HL-60/S4 treated with retinoic acid at 250 ng/mL for 4 days and 3 days (cell line): Measurements from ENCODE around the gene GIGYF2.

Source experiments
- in situ Hi-C: fragments of 300-500 bp; cut with MboI; formaldehyde crosslinking; loops from 2 replicates; pipeline ENCODE4 v1.7.0; 2022; ENCODE audit warnings: low sequenced_read_pairs

The GIGYF2 gene

GRCh38 chr2:232888839-232889529, 191.9 kb downstream of the GIGYF2 start:
- in situ Hi-C loops, result no loop called here

DNA sequence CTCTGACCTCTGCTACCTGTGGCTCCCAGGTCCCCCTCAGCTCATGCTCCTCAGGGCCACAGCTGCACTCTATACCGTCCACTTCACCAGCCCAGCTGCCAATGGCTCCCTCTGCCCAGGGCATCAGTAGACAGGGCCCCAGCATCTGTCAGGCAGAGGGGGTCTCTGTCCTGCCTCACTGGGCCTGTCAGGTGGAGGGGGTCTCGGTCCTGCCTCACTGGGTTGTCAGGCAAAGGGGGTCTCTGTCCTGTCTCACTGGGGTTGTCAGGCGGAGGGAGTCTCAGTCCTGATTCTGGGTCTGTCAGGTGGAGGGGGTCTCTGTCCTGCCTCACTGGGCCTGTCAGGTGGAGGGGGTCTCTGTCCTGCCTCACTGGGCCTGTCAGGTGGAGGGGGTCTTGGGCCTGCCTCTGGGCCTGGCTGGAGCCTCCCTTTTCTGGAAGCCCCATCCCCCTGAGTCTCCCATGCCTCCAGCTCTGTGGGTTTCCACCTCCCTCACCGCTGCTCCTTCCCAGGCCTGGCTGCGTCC, 192.8 kb downstream of the GIGYF2 start:
- in situ Hi-C loops, result no loop called here

- in situ Hi-C loops, result no loop called here
Measured at GRCh38 chr2:232890536-232890895, 193.4 kb downstream of the GIGYF2 start.

- in situ Hi-C loops, result no loop called here
Measured at GRCh38 chr2:232890896-232891601, 193.9 kb downstream of the GIGYF2 start.

GRCh38 chr2:232891621-232892071, 194.5 kb downstream of the GIGYF2 start:
- in situ Hi-C loops, result no loop called here

DNA sequence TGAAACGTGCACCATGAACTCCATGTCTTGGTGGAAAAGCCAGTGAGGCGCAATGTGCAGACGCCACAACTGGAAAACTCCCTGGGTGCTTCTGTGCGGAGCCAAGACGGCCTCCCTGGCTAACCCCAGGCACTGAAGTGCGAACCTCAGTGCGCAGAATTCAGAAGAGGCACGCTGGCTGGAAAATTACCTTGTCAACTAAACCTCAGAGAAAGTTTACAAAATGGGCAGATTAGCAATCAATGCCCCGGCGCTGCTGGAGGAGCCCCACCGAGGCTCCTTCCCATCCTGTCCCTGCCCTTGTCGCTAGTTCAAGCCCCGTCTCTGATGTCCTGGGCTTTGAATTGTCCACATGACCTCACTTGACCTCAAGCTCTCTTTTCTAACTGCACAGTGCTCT, 195.1 kb downstream of the GIGYF2 start:
- in situ Hi-C loops, result no loop called here

DNA sequence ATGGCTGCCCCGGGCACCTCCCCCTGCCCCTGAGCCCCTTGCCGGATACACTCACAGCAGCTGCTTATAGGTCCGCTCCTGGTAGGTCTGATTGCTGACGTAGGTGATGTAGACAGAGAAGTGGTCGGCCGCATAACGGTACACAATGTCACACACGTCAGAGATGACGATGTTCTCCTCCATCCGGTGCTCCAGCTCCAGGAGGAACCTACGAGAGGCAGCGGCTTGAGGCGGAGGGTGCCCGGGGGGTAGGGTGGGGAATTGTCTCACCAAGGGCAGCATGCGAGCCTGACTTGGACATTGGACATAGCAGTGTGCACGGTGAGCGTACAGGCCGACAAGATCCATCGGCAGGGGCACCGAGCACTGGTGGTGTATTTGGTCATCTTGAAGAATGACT, 195.7 kb downstream of the GIGYF2 start:
- in situ Hi-C loops, result no loop called here

DNA sequence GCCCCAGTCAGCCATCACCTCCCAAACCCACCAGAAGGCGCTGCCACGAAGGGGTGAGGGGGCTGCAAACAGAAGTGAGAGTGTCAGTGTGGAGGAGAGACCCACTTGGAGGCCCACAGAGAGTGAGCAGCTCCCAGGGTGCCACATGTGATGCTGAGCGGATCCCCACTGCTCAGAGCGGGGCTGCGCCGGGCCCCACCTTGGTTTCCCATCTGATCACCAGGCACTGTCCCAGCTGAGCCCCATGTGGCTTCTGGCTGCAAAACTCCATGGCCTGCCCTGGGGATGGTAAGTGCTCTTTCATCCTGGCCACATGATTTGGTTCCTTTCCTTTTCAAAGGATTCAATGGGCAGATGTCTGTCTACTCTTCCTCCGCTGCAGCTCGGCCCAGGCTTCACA, 196.7 kb downstream of the GIGYF2 start:
- in situ Hi-C loops, result no loop called here

- in situ Hi-C loops, result no loop called here
Measured at GRCh38 chr2:232894251-232894650, 197.1 kb downstream of the GIGYF2 start.

- in situ Hi-C loops, result no loop called here
Measured at GRCh38 chr2:232894746-232895145, 197.6 kb downstream of the GIGYF2 start.

- in situ Hi-C loops, result no loop called here
Measured at GRCh38 chr2:232896111-232896510, 199.0 kb downstream of the GIGYF2 start.

DNA sequence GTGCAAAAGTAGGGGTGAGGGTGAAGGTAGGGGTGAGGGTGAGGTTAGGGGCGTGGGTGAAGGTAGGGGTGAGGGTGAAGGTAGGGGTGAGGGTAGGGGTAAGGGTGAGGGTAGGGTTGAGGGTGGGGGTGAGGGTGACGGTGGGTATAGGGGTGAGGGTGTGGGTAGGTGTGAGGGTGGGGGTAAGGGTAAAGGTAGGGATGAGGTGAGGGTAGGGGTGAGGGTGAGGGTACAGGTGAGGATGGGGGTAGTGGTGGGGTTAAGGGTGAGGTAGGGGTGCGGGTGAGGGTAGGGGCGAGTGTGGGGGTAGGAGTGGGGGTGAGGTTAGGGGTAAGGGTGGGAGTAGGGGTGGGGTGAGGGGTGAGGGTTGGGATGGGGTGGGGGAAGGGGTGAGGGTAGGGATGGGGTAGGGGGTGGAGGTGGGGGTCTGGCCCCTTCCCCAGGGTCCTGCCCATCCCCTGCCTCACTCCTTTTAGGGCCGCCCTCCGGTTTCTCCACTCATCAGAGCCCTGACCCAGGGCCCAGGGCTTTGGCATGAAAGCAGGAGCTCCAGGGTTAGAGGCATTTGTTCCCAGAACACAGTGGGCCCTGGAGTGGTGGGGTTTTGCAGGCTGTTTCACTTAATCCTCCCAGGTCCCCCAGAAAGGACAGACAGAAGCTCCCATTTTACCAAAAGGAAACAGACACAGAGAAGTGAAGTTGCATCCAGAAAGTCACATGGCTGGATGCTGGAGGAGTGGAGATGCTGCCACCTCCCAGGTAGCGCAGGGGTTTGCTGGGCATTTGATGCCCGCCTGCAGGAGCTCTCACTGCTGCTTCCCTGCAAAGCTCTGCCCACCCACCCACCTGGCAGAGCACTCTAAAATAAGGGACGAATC, 199.8 kb downstream of the GIGYF2 start:
- in situ Hi-C loops, result no loop called here

DNA sequence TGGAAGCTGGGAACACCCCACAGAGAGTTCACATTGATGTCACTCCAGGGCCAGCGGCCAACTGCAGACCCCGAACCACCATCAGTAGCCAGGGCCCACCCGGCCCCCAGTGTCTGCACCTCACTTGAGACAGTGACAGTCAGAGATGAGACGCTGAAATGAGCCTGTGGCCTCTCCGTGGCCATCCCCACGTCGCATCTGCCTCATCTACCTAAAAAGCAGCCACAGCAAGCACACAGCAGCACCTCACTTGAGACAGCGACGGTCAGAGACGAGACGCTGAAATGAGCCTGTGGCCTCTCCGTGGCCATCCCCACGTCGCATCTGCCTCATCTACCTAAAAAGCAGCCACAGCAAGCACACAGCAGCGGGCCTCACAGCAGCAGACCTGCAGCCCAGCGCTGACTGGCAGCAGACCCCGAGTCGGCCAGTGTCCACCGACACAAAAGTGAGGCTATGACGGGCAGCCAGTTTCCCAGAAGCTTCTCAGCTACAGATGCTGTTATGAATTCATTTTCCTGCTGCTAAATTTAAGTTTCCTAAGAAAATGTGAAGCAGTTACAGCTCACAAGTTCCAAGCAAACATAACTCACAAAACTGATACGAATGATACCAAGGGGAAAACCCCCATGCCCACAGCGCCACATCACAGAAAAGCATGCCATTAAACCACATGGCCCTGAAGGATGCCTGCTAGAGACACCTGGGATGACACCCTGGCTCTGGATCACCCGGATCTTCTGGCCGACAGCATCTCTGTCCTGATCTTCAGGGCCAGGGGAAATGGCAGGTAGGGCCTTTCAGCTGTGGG, 200.7 kb downstream of the GIGYF2 start:
- in situ Hi-C loops, result no loop called here

DNA sequence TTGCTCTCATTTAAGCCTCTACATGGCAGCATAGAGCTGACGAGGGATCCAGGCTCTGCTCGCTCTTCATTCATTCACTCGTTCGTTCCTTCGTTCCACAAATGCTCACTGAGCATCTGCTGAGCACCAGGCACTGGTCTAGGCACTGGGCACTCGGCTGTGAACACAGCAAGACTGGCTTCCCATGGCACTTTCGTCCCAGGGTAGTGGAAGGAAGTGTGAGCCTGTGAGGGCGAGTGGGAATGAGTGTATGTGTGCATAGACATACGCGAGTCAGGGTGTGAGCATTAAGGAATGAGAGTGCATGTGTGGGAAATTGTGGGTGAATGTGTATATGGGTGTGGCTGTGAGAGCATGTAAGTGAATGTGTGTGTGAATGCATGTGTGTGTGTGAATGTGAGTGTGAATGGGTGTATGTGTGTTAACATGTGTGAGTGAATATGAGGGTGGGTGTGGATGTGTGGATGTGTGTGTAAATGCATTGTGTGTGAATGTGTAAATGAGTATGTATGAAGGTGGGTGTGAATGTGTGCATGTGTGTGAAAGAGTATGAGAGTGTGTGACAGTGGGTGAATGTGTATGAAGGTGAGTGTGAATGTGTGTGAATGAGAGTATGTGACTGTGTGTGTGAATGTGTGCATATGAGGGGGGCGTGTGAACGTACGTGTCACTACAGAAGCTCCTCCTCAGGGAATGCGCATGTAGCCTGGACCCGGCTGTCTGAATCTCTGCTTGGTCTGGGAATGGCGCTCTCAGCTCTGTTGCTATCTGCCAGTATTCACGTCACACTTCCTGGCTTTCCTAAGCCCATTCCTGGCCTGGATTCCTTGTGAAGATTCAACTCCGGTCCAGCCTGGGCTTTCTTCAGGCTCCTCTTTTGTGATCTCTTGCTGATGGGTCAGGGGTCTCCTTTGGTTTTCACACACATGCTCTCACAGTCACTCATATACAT, 201.7 kb downstream of the GIGYF2 start:
- in situ Hi-C loops, result no loop called here

GRCh38 chr2:232900811-232901735, 203.9 kb downstream of the GIGYF2 start:
- in situ Hi-C loops, result no loop called here

- in situ Hi-C loops, result no loop called here
Measured at GRCh38 chr2:232901736-232902578, 204.8 kb downstream of the GIGYF2 start.

DNA sequence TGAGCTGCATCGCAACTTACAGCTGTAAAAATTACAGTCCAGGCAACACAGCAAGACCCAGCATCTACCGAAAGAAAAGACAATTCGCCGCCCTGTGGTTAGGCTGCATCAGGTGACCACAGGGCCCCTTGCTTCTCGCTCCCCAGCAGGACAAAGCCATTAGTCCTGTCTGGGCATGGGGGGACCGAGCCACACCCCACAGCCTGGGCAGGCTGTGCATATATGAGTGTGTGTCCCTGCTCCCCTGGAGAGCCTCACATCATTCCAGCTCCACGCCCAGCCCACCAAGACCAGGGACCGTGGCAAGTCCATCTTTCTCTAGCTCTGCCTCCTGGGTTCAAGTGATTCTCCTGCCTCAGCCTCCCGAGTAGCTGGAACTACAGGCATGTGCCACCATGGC, 206.9 kb downstream of the GIGYF2 start:
- in situ Hi-C loops, result no loop called here
